HG03442 (cell line): Measurements from ENCODE around the gene FADS1.

Experiments
- ATAC-seq: cut with Tn5 transposase; IDR thresholded peaks from one replicate; pipeline ENCODE4 v1.9.1; 2021; ENCODE audit warnings: mild to moderate bottlenecking, moderate library complexity; ENCODE audit not compliant: unreplicated experiment

Gene FADS1

DNA sequence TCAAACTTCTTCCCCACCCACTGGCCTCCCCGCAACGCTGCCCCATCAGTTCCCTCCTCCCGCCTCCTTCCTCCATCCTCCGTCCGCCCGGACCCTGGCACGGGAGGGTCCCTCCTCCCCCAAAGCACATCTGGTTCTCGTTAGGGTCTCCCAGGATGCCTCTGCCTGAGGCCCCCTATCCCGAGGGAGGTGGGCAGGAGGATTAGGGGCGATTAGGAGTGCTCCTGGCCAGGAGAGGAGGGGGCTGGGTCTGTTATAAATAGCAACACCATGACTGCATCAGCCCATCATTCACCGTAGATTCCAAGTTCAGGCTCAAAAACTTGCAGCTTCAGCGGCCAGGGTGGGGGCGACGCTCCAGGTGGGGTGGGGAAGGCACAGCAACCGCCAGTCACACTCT is 54.0 kb downstream of the FADS1 start:
- no peak for ATAC-seq

DNA sequence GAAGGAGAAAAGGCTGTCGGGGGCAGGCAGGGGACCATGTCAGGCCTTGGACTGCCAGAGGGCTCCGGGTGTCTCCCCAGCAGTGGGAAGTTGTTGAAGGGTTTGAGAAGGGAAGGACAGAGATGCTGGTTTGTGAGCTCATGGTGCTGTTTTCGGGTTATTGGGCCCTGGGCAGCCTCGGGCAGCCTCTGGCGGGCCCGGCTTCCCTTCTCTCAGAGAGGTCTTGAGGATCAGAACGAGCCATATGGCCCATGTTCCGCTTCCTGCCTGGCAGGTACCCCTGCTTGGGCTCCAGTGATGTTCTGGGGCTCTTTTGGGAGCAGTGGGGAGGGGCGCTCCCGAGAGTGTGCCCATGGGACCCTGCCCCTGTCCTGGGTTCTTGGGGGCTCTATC is 54.6 kb downstream of the FADS1 start:
- no peak for ATAC-seq

DNA sequence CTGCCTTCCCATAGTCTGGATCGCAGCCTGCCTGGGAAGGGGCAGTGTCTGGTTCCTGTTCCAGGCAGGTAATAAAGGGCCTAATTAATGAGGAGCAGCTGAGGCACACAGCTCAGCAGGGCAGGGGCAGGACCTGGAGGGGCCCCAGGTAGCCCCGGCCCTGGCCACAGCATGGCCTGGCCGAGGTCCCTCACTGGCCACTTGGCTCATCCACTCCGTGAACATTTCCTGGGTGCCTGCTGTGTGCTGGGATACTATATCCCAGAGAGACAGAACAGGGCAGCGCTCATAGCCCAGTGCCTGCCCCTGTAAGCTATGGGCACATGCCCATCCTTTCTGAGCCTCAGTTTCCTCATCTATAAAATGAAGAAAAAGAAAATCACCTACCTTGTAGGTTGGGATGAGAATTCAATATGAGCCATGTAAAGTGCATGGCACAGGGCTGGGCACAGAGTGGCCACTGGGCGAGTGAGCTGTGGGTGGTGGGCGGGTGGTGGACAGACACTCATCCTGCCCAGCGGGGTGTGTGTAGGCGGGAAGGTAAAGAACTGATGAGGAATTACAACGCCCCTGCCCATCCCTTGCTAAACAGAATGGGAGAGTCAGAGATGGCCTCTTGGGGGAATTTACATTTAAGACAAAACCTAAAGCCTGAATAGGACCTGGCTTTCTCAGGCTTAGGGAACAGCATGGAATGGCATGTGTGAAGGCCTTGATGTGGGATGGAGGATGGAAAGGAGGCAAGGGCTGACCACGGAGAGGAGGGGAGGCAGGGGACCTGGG is 55.2 kb downstream of the FADS1 start:
- no peak for ATAC-seq

DNA sequence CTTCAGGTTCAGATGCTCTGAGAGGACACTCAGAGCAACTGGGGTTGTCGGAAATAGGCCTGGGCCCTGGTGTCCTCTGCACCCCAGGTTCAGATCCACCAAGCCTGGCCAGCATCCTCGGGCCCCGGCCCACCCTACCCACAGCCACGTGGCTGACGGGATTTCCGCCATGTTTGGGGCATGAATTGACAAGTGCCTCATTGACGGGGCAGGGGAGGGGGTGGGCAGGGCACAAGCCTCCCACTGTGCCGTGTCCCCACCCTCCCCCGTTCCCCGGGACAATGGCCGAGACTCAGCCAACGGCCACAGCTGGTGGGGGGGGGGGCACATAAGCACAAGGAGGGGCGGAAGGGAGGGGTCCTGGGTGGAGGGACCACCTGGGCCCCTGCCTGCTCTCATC is 55.9 kb downstream of the FADS1 start:
- ATAC-seq: no peak

DNA sequence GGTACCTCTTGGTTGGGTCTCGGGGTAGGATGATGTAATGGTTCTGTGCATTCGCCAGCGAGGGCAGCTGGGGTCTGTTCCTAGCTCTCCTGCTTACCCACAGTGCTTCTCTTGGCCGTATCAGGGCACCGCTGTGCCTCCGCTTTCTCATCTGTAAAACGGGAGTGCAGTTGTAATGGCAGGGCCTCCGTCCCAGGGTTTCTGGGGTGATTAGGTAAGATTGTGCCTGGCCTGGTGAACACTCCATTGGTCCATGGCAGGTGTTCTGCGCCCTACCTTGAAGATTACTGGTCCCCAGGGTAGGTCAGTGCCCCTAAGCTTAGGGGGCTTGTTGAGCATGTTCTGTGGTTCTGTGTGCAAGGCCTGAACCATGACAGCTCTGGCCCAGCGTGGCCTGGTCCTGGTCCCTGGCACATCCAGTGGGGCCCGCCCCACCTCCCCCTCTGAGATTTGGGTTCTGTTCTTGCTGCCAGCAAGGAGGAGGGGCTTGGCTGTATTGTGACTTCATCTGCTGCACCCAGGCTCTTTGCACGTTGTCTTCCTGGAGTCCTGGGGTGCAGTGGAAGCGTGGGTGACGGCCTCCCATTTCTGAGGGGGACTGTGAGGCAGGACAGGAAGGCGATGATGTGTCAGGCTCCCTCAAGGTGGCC is 59.5 kb downstream of the FADS1 start:
- no peak for ATAC-seq

DNA sequence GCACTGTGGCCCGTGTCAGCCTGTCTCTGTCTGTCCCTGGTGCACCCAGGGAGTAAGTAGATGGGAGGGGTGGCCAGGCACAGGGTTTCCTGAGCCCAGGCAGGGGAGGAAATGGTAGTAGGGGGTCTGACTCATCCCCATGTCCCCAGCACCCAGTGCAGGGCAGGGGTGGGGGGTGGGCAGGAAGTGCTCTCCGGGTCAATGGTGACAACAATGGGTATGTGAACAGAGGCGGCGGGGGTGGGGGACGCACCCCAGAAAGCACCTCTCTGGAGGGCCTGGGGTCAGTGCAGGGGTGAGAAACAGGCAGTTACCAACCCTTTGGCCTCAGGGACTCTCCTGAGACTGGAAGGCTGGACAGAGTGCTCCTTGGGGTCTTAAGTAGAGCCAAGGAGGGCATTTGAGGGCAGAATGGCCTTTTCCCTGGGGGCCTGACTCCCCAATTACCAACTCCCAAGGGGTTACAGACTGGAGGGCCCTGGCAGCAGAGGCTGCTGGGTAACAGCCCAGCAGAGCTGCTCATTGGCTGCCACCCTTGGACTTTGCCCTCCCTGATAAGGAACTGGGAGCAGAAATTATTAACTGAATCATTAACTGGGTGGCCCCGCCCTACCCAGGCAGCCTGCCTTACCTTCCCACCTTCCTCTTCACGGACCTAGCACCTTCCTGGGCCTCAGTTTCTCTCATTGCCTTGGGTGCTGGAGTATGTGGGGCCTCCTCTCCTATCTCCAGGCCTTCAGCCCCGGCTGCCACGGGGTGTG is 60.2 kb downstream of the FADS1 start:
- peak; percentile 54 for ATAC-seq

DNA sequence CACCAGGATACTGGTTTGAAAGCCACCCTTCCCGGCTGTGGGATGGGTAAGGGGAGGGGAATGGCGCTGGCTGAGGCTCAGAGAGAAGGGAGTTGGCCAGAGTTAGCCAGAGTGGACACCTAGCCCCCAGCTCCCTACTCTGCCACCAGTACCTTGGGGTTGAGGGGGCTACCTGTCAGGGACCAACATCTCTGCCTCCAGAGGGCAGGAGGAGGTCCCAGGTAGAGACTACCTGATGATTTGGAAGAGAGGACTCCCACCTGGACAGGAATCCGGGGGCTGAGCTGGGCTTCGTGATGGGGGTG is 60.7 kb downstream of the FADS1 start:
- no peak for ATAC-seq

DNA sequence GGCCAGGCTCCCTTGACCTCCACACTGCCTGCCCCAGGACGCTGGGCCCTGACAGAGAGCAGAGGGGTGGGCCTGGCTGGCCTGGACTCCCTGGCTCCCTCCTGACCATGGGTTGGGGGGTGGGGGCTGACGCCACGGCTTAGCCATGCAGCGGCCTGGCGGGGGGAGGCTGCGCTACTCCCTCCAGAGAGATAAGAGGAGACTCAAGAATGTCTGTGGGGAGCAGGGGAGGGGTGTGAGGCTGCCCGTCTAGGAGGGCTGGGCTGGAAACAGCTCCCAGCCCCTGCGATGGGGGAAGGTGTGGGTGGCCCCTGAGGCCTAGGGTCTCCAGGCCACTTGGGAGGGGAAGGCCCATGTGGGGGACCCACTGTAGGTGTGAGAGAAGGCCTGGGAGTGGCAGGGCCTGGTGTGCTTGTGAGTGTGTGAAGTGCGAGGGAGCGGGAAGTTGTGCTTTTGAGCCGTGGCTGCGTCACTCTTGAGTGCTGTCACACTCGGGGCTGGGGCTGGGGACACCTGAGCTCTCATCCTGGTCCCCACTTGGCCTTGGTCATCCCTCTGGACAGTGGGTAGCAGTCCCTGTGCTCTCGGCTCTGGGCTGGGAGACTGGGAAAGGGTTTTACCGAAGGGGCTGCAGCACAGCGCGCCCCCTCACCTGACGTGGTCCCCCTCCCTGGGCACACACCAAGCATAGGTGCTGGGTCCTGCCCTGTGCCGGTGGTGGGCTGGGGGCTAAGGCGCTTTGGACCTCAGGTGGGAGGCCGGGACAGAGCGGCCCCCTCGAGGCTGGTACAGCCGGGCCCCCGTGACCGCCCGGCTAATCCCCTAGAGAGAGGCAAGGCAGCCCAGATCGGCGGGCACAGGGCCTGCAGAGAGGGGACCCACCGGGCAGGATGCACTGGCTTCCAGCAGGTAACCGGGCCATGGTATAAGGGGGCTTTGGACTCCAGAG is 62.0 kb downstream of the FADS1 start:
- no peak for ATAC-seq

DNA sequence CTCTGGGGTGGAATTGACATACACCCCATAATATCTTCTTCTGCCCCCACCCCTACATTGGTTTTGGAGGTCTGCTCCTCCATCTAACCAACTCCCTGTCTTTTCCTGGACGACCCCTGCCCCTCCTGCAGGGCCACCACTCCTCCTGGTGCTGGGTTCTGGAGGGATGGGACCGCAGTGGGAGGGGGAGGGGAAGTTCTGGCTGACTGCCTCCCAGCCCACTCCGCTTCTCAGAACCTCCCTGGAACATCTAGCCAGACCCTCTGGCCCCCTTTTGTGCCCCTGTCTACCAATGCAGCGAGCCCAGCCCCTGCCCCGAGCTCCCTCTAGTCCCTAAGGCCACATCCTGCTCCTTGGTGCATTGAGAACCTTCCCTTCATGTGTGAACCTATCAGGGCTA is 63.1 kb downstream of the FADS1 start:
- ATAC-seq: no peak

DNA sequence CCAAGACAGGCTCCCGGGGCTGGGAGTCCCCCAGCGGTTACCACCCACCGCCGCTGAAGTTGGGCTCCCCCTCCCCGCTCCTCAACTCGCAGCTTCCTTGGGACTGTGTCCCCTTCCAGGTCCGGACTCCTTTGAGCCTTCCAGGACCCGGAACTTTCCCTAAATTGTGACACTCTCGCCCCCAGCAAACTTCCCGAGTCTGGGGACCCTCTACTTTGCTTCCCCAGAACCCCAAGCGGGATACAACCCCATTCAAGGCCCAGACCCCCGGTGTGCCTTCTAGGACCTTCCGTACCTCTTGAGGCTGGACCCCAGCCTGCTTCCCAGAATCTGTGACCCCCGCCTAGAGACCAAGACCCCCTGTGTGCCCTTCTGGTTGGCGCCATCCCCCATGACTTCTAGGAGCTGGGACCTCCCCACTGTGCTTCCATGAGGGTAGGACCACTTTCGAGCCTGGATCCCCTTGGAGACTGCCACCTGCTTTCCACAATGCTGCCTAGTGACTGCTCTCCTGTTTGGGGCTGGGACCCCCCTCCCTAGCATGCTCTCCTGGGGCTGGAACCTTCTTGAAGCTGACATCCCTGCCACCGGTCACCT is 63.8 kb downstream of the FADS1 start:
- ATAC-seq: no peak

DNA sequence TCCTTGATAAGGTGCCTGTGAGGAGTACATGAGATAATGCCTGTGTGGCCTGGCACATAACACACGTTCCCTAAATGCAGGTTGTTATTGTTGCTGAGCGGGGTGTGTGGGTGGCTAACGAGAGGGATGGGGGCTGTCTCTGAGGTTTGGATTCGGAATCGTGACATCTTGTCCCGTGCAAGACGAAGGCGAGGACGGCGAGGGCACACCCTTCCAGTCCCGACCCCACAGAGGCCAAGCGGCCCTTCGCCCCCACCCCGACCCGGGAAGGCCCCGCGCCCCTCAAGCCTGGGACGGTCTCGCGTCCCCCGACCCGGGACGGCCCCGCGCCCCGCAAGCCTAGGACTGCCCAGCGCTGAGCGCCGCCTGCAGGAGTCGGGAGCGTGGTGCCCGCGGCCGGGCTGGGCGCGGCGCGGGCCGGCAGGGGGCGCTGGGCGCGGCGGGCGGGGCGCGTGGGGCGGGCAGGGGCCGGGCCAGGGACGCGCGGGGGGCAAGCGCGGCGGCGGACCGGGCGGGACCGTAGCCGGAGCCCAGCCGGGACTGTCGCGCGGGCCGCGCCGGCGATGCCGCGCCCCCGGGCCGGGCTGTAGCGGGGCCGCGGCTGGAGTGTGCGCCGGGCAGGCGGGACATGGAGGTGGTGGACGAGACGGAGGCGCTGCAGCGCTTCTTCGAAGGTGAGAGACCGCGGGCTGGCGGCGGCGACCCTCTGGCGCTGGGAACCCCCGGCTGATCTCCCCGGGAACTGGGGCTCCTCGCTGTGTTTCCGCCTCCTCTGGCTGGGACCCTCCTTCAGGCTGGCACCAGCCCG is 64.5 kb downstream of the FADS1 start, which contains the start of gene MYRF:
MYRF (plus strand) TSS at position 520 of the 808 bp plus-strand sequence; CDS start at position 629, 109 bp downstream.
- ATAC-seq: no peak

DNA sequence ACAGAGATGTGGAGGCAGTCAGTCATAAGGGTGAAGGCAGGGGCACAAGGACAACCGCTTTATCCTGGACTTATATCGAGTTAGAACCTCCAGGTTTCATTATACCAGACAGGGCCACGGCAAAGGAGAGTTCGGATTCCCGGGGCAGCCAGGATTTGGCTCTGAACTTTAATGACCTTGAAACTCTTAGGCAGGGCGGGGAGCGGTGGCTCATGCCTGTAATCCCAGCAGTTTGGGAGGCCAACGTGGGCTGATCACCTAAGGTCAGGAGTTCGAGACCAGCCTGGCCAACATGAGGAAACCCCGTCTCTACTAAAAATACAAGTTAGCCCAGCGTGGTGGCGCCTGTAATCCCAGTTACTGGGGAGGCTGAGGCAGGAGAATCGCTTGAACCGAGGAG is 65.4 kb downstream of the FADS1 start:
- no peak for ATAC-seq

DNA sequence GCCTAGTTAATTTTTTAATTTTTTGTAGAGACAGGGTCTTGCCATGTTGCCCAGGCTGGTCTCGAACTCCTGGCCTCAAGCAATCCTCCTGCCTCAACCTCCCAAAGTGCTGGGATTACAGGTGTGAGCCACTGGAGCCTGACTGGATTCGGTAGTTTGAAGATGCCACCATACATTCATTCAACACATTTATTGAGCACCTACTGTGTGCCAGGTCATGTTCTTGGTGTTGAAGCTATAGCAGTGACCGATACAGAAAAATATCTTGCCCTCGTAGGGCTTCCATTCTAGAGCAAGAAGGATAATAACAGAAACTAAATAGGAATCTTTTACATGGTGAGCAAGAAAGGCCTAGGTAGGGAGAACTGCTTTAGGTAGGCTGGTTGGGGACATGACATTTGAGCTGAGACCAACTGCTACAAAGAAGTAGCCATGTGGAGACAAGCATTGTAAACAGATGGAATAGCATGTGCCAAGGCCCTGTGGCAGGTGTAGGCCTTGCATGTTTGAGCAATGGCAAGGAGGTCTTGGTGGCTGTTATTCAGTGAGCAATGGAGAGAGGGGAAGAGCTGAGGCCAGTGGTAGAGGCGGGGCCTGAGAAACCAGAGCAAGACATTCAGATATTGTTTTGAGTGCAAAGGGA is 66.1 kb downstream of the FADS1 start:
- ATAC-seq: no peak
